Measurements from ENCODE around the gene KIF11. TPM values are rescaled to one million over a fixed set of nuclear protein-coding genes. Genes with fewer than 3 reads are reported as not detected.
A peak's percentile ranks its signal among the peaks of the same experiment; 100 is the strongest.

KIF11 gene
- total RNA-seq, 1 experiment from 2014 or later = 33.8 TPM

- TF ChIP-seq ATF3 (IDR thresholded peaks at IDR 0.05) (no peak), YY1 (IDR thresholded peaks at IDR 0.05; ENCODE audit: extremely low read depth, insufficient replicate concordance, low read depth, low read length) (no peak)
These were observed 96.8 kb downstream of the KIF11 start, which contains the start of gene HHEX (continued) for GRCh38 chr10:92689663-92690210.

- peak; percentile 53 for ATAC-seq
- peaks cover 12% of the 10 kb centered on the region; the same call in 1 of the 2 replicates for H3K79me2 ChIP-seq (ENCODE audit: insufficient read depth, low read length)
- ChIA-PET CTCF (no interaction called here), POLR2A (interaction anchor here (0.8 to 1.5 kb wide), 2 partner anchors 9 to 12 kb away, joined by 5 to 6 read pairs; no protein-coding TSS in a partner anchor), RAD21 (ENCODE audit: low non-redundant PET in 1 of 2, low total read pairs in 2 of 2, uncharacterized antibody in 2 of 2, unreplicated experiment in 2 of 2) (no interaction called here)
- intact Hi-C loops (cut with micrococcal nuclease) = no loop called here
- no peak for TF ChIP-seq EZH2phosphoT487 (IDR thresholded peaks at IDR 0.05; ENCODE audit: borderline replicate concordance)
- no peak for TF ChIP-seq POLR2AphosphoS5 (IDR thresholded peaks at IDR 0.05; ENCODE audit: low read depth, low read length)
- no peak for TF ChIP-seq POLR2A (IDR thresholded peaks at IDR 0.05; ENCODE audit: borderline replicate concordance, extremely low read depth, insufficient read depth, insufficient read length)
- no peak for TF ChIP-seq CBX3 (IDR thresholded peaks at IDR 0.05; ENCODE audit: low read depth)
- peak; percentile 26; the same call in 1 of the 2 replicates for TF ChIP-seq ZFX (IDR thresholded peaks at IDR 0.05)
- no peak for TF ChIP-seq ZBTB33 (IDR thresholded peaks at IDR 0.05; ENCODE audit: extremely low read depth, insufficient replicate concordance, low read length)
- TF ChIP-seq JUND (IDR thresholded peaks at IDR 0.05) = no peak
- no peak for TF ChIP-seq CTCF (IDR thresholded peaks at IDR 0.05 in 2 of 3, conservative IDR thresholded peaks at IDR 0.05 in 1 of 3; ENCODE audit: borderline replicate concordance in 1 of 3, insufficient read depth in 1 of 3, low read depth in 2 of 3, low read length in 2 of 3)
- TF ChIP-seq CEBPB (IDR thresholded peaks at IDR 0.05; ENCODE audit: low read depth) = no peak
- no peak for TF ChIP-seq SP1 (IDR thresholded peaks at IDR 0.05; ENCODE audit: low read depth)
- no peak for TF ChIP-seq SRF (IDR thresholded peaks at IDR 0.05; ENCODE audit: low read depth)
- no peak for TF ChIP-seq TCF7L2 (IDR thresholded peaks at IDR 0.05; ENCODE audit: borderline replicate concordance, extremely low read depth, insufficient read depth, insufficient read length)
- peak; percentile 66 for TF ChIP-seq MAX (IDR thresholded peaks at IDR 0.05)
- H3K4me1 ChIP-seq (ENCODE audit: control insufficient read depth in 1 of 2, insufficient read depth in 2 of 2, low read length in 2 of 2) = peaks cover 0 to 16% of the 10 kb centered on the region in 2 experiments; a peak in 3 of 4 replicates
- H3K27me3 ChIP-seq (ENCODE audit: insufficient read depth, low read length) = no peaks in the 10 kb centered on the region
- H3K9me2 ChIP-seq (ENCODE audit: insufficient read depth) = no peaks in the 10 kb centered on the region
- peak overlapping the region; percentile 74 to 89 for H3K4me3 ChIP-seq (replicated peaks in 1 of 2; ENCODE audit: low read depth in 1 of 2, low read length in 2 of 2)
- H3K4me2 ChIP-seq (ENCODE audit: low read length) = peak overlapping the region; percentile 95
- H2AFZ ChIP-seq (ENCODE audit: low read depth, low read length, poor library complexity, severe bottlenecking) = no peak overlapping the region
- H4K20me1 ChIP-seq (ENCODE audit: insufficient read depth) = no peaks in the 10 kb centered on the region
- peak; percentile 21 for DNase-seq (ENCODE audit: low read depth, low spot score)
- H3K9me3 ChIP-seq (ENCODE audit: control insufficient read depth in 1 of 2, insufficient read depth in 1 of 2, low read depth in 1 of 2, low read length in 2 of 2) = no peaks in the 10 kb centered on the region
- H3K9ac ChIP-seq (ENCODE audit: low read length) = peak overlapping the region; percentile 85
- no TSS peak for BruUV-seq (replicated peaks)
- peaks cover 0 to 7% of the 10 kb centered on the region in 2 experiments; a peak in 1 of 4 replicates for H3K36me3 ChIP-seq (ENCODE audit: control insufficient read depth in 1 of 2, insufficient read depth in 2 of 2, low read length in 2 of 2)
- H3K27ac ChIP-seq (ENCODE audit: low read depth, low read length) = peak overlapping the region; percentile 78
These were observed 97.4 kb downstream of the KIF11 start for GRCh38 chr10:92690211-92690914.
